K562 (cell line): Measurements from ENCODE around the gene TCEAL4. TPM values are rescaled to one million over a fixed set of nuclear protein-coding genes. Genes with fewer than 3 reads are reported as not detected.

Experiments
- ATAC-seq: fragments of 200-7000 bp; cut with Tn5 transposase; 3 replicates; pipeline ENCODE4 v1.9.1; 2020; ENCODE audit warnings: moderate library complexity
- BruUV-seq: library from RNA; stranded (reverse); fragments of 400-500 nt; replicated peaks from 2 replicates; lab custom pipeline; 2021; lab: Mats Ljungman, UMichigan
- CTCF ChIA-PET: fragments of 300-600 bp; formaldehyde crosslinking; extraction: SDS; loops from one replicate; lab custom pipeline; 2021; ENCODE audit warnings: low intra/inter-chr PET ratio; lab: Yijun Ruan, JAX
- POLR2A ChIA-PET: fragments of 300-600, 350-650 bp; sonication (Branson Sonifier 250); formaldehyde crosslinking; extraction: SDS; loops from one replicate; lab custom pipeline; 2021; ENCODE audit warnings: antibody characterized with exemption, inconsistent platforms; lab: Yijun Ruan, JAX
- DNase-seq, 4 experiments: peaks; one replicate each; pipeline versions ENCODE4 v3.0.0 to v3.0.0-alpha.2; 2011 to 2018; ENCODE audit warnings: low spot score in 3 of 4, mixed read lengths in 3 of 4; ENCODE audit errors: extremely low read depth in 1 of 4
- FAIRE-seq: peaks from 2 replicates; lab custom pipeline; 2011; peaks lifted over from hg19 to GRCh38; lab: Jason Lieb, UNC
- H2AFZ ChIP-seq: 2 replicates; pipeline ENCODE4 v1.6.0; 2011; ENCODE audit warnings: low read depth, low read length, control low read depth, inconsistent platforms
- H3K27ac ChIP-seq: fragments of 200-600 bp; 3 replicates; pipeline ENCODE4 v1.8.0; 2011; ENCODE audit warnings: low read depth, mild to moderate bottlenecking, control low read depth, inconsistent platforms, low read length, moderate library complexity, mixed read lengths; ENCODE audit errors: extremely low read depth
- H3K27me3 ChIP-seq, 2 experiments: fragments of 300-600 bp in 1 of 2; 2 replicates in 1 of 2; 3 replicates in 1 of 2; pipeline versions ENCODE4 v1.6.0 to v1.8.0; 2011; ENCODE audit warnings: inconsistent platforms in 2 of 2, low read length in 2 of 2, mild to moderate bottlenecking in 1 of 2, mixed read lengths in 1 of 2, moderate library complexity in 1 of 2; ENCODE audit not compliant: control insufficient read depth in 2 of 2, insufficient read depth in 2 of 2
- H3K36me3 ChIP-seq: fragments of 300-600 bp; 3 replicates; pipeline ENCODE4 v1.8.0; 2011; ENCODE audit warnings: mild to moderate bottlenecking, low read length, inconsistent platforms; ENCODE audit not compliant: control insufficient read depth, insufficient read depth
- H3K4me1 ChIP-seq, 2 experiments: fragments of 200-600 bp in 1 of 2; replicated peaks in 1 of 2; 2 replicates in 1 of 2; 3 replicates in 1 of 2; pipeline versions ENCODE4 v1.5.1 to v1.8.0; 2011; ENCODE audit warnings: inconsistent platforms in 2 of 2, low read length in 2 of 2, mild to moderate bottlenecking in 1 of 2, mixed read lengths in 1 of 2, moderate library complexity in 1 of 2; ENCODE audit not compliant: control insufficient read depth in 2 of 2, insufficient read depth in 2 of 2
- H3K4me2 ChIP-seq: 2 replicates; pipeline ENCODE4 v1.6.1; 2011; ENCODE audit warnings: low read length, control low read depth, inconsistent platforms, mixed read lengths; ENCODE audit not compliant: insufficient read depth
- H3K4me3 ChIP-seq: fragments of 200-600 bp; sonication (generic), shearing (Covaris generic); 2 replicates; pipeline ENCODE4 v1.5.1; 2016; ENCODE audit warnings: control low read depth, inconsistent platforms
- H3K79me2 ChIP-seq: fragments of 200-600 bp; 3 replicates; pipeline ENCODE4 v1.8.0; 2011; ENCODE audit warnings: low read length, inconsistent platforms; ENCODE audit not compliant: control insufficient read depth, insufficient read depth
- H3K9ac ChIP-seq, 2 experiments: 2 replicates each; pipeline versions ENCODE4 v1.6.0 to v1.6.1; 2011; ENCODE audit warnings: low read depth in 2 of 2, low read length in 2 of 2, control low read depth in 1 of 2, inconsistent platforms in 1 of 2, mild to moderate bottlenecking in 1 of 2, mixed read lengths in 1 of 2; ENCODE audit not compliant: insufficient read depth in 1 of 2
- H3K9me1 ChIP-seq: one replicate; pipeline ENCODE4 v1.6.0; 2011; ENCODE audit warnings: inconsistent platforms, mild to moderate bottlenecking, low read length, moderate library complexity; ENCODE audit not compliant: control insufficient read depth, insufficient read depth
- H3K9me3 ChIP-seq: replicated peaks from 2 replicates; pipeline ENCODE4 v1.5.1; 2011; ENCODE audit warnings: low read depth, low read length, inconsistent platforms; ENCODE audit not compliant: control insufficient read depth, insufficient read depth
- H4K20me1 ChIP-seq: replicated peaks from 2 replicates; pipeline ENCODE4 v1.6.1; 2011; ENCODE audit warnings: low read length, inconsistent platforms, mixed read lengths; ENCODE audit not compliant: control insufficient read depth, insufficient read depth
- CBFA2T3 ChIP-seq: fragments of 450-650 bp; IDR thresholded peaks from 2 replicates; pipeline ENCODE4 v1.6.1; 2017
- CEBPB ChIP-seq: fragments of 450-650 bp; IDR thresholded peaks from 2 replicates; pipeline ENCODE4 v1.6.1; 2016; ENCODE audit warnings: missing genetic modification characterization, missing compliant biosample characterization
- CEBPG ChIP-seq, 3 experiments: fragments of 200-800 bp in 1 of 3; sonication (Bioruptor generic) in 1 of 3; sonication (generic) in 1 of 3; formaldehyde crosslinking in 1 of 3; IDR thresholded peaks in 2 of 3; conservative IDR thresholded peaks in 1 of 3; 2 replicates each; pipeline versions ENCODE4 v1.6.1 to v1.8.0; 2016 to 2022; ENCODE audit warnings: missing compliant biosample characterization in 2 of 3, missing genetic modification characterization in 2 of 3, mild to moderate bottlenecking in 1 of 3, missing genetic modification reagents in 1 of 3
- MCM5 ChIP-seq: fragments of 450-650 bp; IDR thresholded peaks from 2 replicates; pipeline ENCODE4 v1.6.1; 2016; ENCODE audit warnings: low read depth
- ZKSCAN3 ChIP-seq: fragments of 250-450 bp; sonication (Bioruptor Pico); IDR thresholded peaks from 2 replicates; pipeline ENCODE4 v1.4.0; 2020
- WGBS: fragments of 100-300 bp; shearing (Covaris generic); methylation state at CpG from one replicate; pipeline ENCODE4 v1.1.6; 2016; ENCODE audit warnings: low coverage, mixed read lengths; ENCODE audit not compliant: insufficient coverage; ENCODE audit errors: missing lambda C conversion rate; 5-methylcytosine and 5-hydroxymethylcytosine counted together
- in situ Hi-C: fragments of 300-500 bp; cut with MboI; formaldehyde crosslinking; loops from 4 replicates; pipeline ENCODE4 v1.15.0; 2018; ENCODE audit warnings: inconsistent platforms, mixed read lengths
- intact Hi-C: fragments of 100-400 bp; cut with micrococcal nuclease; formaldehyde crosslinking; loops from 2 replicates; pipeline ENCODE4 v1.14.2; 2022
- polyA plus RNA-seq, 8 experiments: library from polyadenylated mRNA; depleted of rRNA in 4 of 8; stranded (reverse) in 5 of 8; unstranded in 3 of 8; fragments of >200 nt; fragmentation: Nextera tagmentation in 2 of 8; fragmentation: Illumina TruSeq in 1 of 8; extraction: Ambion mirVana in 2 of 8; extraction: Trizol in 1 of 8; gene quantifications; 2 replicates each; pipeline versions ENCODE4 v1.2.1 to v1.2.3, GENCODE V29; 2011 to 2014; ENCODE audit warnings: inconsistent platforms in 1 of 8, missing spikeins in 1 of 8
- total RNA-seq, 7 experiments: library from RNA; depleted of rRNA in 6 of 7; stranded (reverse); fragments of >200 nt in 6 of 7; fragmentation: Illumina TruSeq in 2 of 7; extraction: Trizol in 2 of 7; gene quantifications; 2 replicates each; pipeline versions ENCODE4 v1.2.1 to v1.2.3, GENCODE V29; 2011 to 2021; ENCODE audit warnings: low replicate concordance in 1 of 7

TCEAL4 gene
- total and polyA plus RNA-seq, 9 of the 15 experiments (the other 6 are each of a cell fraction or from before 2014, with no cell fraction given): 0.36 to 12.3 (median 7.9) TPM

- ChIA-PET CTCF (no interaction called here), POLR2A (no interaction called here)
- Histone ChIP-seq H3K4me3 (no peak overlapping the region), H2AFZ (no peak overlapping the region), H3K4me2 (no peak overlapping the region), H3K9me1 (no peaks in the 10 kb centered on the region), H3K27ac (no peak overlapping the region), H3K4me1 (no peaks in the 10 kb centered on the region), H3K36me3 (no peaks in the 10 kb centered on the region), H3K9ac (no peak overlapping the region), H4K20me1 (no peaks in the 10 kb centered on the region), H3K27me3 (no peaks in the 10 kb centered on the region), H3K9me3 (no peaks in the 10 kb centered on the region), H3K79me2 (no peaks in the 10 kb centered on the region)
- DNase-seq (no peak), FAIRE-seq (no peak), ATAC-seq (no peak)
- intact Hi-C loops (no loop called here), in situ Hi-C loops (no loop called here)
- 8% methylated on average over 1 of the region's 1 CpG for WGBS
- BruUV-seq: no TSS peak
- TF ChIP-seq CBFA2T3: no peak
- TF ChIP-seq ZKSCAN3 (CRISPR knock-in tag): no peak
- no peak for TF ChIP-seq CEBPG (CRISPR knock-in tag; IDR thresholded peaks at IDR 0.05)
- 0 out of 4 replicates have a peak, but pooled peaks have one; percentile 20 to 23 for TF ChIP-seq CEBPG (tag; conservative IDR thresholded peaks at IDR 0.05 in 1 of 2, IDR thresholded peaks at IDR 0.05 in 1 of 2)
- 0 out of 2 replicates have a peak, but pooled peaks have one; percentile 44 for TF ChIP-seq CEBPB (tag)
- TF ChIP-seq MCM5: no peak
Observed at GRCh38 chrX:103552236-103552635, 33.1 kb upstream of the TCEAL4 start.
